D721Med (cell line): ENCODE measurements around the gene LAMB4.

ENCODE experiments used
- DNase-seq: peaks from one replicate; pipeline ENCODE4 v3.0.0; 2011; ENCODE audit warnings: low spot score; ENCODE audit not compliant: insufficient read length
- FAIRE-seq: peaks from 2 replicates; lab custom pipeline; 2011; peaks lifted over from hg19 to GRCh38; lab: Jason Lieb, UNC
- CTCF ChIP-seq: IDR thresholded peaks from 2 replicates; pipeline ENCODE4 v1.5.1; 2012; ENCODE audit warnings: mild to moderate bottlenecking, control low read depth; ENCODE audit not compliant: insufficient read depth; ENCODE audit errors: missing control alignments

The LAMB4 gene

GRCh38 chr7:108164946-108165345, 34.8 kb upstream of the LAMB4 start:
- no peak for DNase-seq
- no peak for TF ChIP-seq CTCF
- FAIRE-seq, result no peak

- no peak for TF ChIP-seq CTCF
- no peak for DNase-seq
Observed at GRCh38 chr7:108164342-108164741, 34.2 kb upstream of the LAMB4 start.

GRCh38 chr7:108158776-108159175, 28.6 kb upstream of the LAMB4 start:
- FAIRE-seq (peak; percentile 41), DNase-seq (no peak)
- TF ChIP-seq CTCF, result no peak

More at GRCh38 chr7:108164342-108164741, 34.2 kb upstream of the LAMB4 start:
- FAIRE-seq, result no peak

- no peak for TF ChIP-seq CTCF
- DNase-seq (no peak), FAIRE-seq (no peak)
Observed at GRCh38 chr7:108157606-108158335, 27.6 kb upstream of the LAMB4 start.

GRCh38 chr7:108156897-108157605, 26.9 kb upstream of the LAMB4 start:
- no peak for TF ChIP-seq CTCF
- FAIRE-seq (no peak), DNase-seq (no peak)

GRCh38 chr7:108152198-108152597, 22.0 kb upstream of the LAMB4 start:
- no peak for DNase-seq
- FAIRE-seq, result no peak
- no peak for TF ChIP-seq CTCF

- no peak for DNase-seq
- FAIRE-seq, result no peak
- no peak for TF ChIP-seq CTCF
Observed at GRCh38 chr7:108149908-108150307, 19.7 kb upstream of the LAMB4 start.
